CD4-positive, alpha-beta T cell (primary cell): ENCODE results near the gene ZDHHC20. TPM values are rescaled to one million over a fixed set of nuclear protein-coding genes. Genes with fewer than 3 reads are reported as not detected.

Source experiments
- ATAC-seq: fragments of 200-7000 bp; cut with Tn5 transposase; one replicate; pipeline ENCODE4 v1.10.0; 2022; ENCODE audit warnings: mild to moderate bottlenecking; ENCODE audit not compliant: poor library complexity
- CTCF ChIA-PET: fragments of 350-600 bp; sonication (Branson Sonifier 250); formaldehyde crosslinking; loops from one replicate; lab custom pipeline; 2021; ENCODE audit warnings: antibody characterized with exemption, inconsistent platforms; lab: Charles Lee
- POLR2A ChIA-PET: fragments of 350-600 bp; sonication (Branson Sonifier 250); formaldehyde crosslinking; loops from one replicate; lab custom pipeline; 2021; ENCODE audit warnings: antibody characterized with exemption, inconsistent platforms; lab: Charles Lee
- DNase-seq, 14 experiments: peaks; one replicate each; pipeline ENCODE4 v3.0.0-alpha.2; 2013 to 2020; ENCODE audit warnings: mixed read lengths in 2 of 14
- H3K27ac ChIP-seq, 2 donors: one replicate each; pipeline versions ENCODE4 v1.5.1 to v1.7.0; 2013; ENCODE audit warnings: low read length in 2 of 2, low read depth in 1 of 2, mild to moderate bottlenecking in 1 of 2
- H3K27me3 ChIP-seq, 2 experiments: 1 replicate in 1 of 2; 2 replicates in 1 of 2; pipeline versions ENCODE4 v1.6.1 to v1.7.0; 2013; ENCODE audit warnings: low read length in 2 of 2, control low read depth in 1 of 2, mild to moderate bottlenecking in 1 of 2, moderate library complexity in 1 of 2; ENCODE audit not compliant: insufficient read depth in 2 of 2, control insufficient read depth in 1 of 2
- H3K36me3 ChIP-seq: one replicate; pipeline ENCODE4 v1.6.1; 2013; ENCODE audit warnings: low read length, control low read depth; ENCODE audit not compliant: insufficient read depth
- H3K4me1 ChIP-seq: one replicate; pipeline ENCODE4 v1.6.1; 2013; ENCODE audit warnings: low read length, control low read depth; ENCODE audit not compliant: insufficient read depth
- H3K4me3 ChIP-seq: one replicate; pipeline ENCODE4 v1.5.1; 2013; ENCODE audit warnings: mild to moderate bottlenecking, low read length, moderate library complexity
- H3K9me3 ChIP-seq, 2 experiments: 1 replicate in 1 of 2; 2 replicates in 1 of 2; pipeline versions ENCODE4 v1.6.1 to v1.7.0; 2013; ENCODE audit warnings: low read length in 2 of 2, mild to moderate bottlenecking in 2 of 2, control low read depth in 1 of 2, moderate library complexity in 1 of 2; ENCODE audit not compliant: control insufficient read depth in 1 of 2, insufficient read depth in 1 of 2
- H3K27ac Mint-ChIP-seq: one replicate; pipeline ENCODE4 v1.8.0; 2020; ENCODE audit warnings: mixed read lengths
- H3K27me3 Mint-ChIP-seq: one replicate; pipeline ENCODE4 v1.8.0; 2021; ENCODE audit warnings: mixed read lengths
- H3K36me3 Mint-ChIP-seq: one replicate; pipeline ENCODE4 v1.8.0; 2021; ENCODE audit warnings: low read depth, mixed read lengths
- H3K4me1 Mint-ChIP-seq: one replicate; pipeline ENCODE4 v1.8.0; 2021; ENCODE audit warnings: low read depth, mixed read lengths
- H3K4me3 Mint-ChIP-seq: one replicate; pipeline ENCODE4 v1.8.0; 2020; ENCODE audit warnings: mild to moderate bottlenecking, mixed read lengths
- H3K9me3 Mint-ChIP-seq: one replicate; pipeline ENCODE4 v1.8.0; 2020; ENCODE audit warnings: mixed read lengths
- intact Hi-C, 2 experiments: fragments of 100-400 bp; cut with DNase I in 1 of 2; cut with micrococcal nuclease in 1 of 2; formaldehyde crosslinking; loops; one replicate each; pipeline versions ENCODE4 v1.15.1 to v1.9.0; 2023 to 2025; cut with DNase I, micrococcal nuclease
- total RNA-seq, 174 experiments: library from RNA in 2 of 174; stranded (reverse) in 2 of 174; gene quantifications; one replicate each; pipeline ENCODE4 v1.2.3 and lab custom pipeline; 2021 to 2026
- TF ChIP-seq, protein P1 (sequence below): fragments of 200-600 bp; IDR thresholded peaks from one replicate; pipeline ENCODE4 v1.8.0; 2022; ENCODE audit warnings: antibody characterized with exemption, mild to moderate bottlenecking

The ZDHHC20 gene
- total RNA-seq, 2 experiments from 2014 or later: 62.8 to 65.1 TPM

DNA sequence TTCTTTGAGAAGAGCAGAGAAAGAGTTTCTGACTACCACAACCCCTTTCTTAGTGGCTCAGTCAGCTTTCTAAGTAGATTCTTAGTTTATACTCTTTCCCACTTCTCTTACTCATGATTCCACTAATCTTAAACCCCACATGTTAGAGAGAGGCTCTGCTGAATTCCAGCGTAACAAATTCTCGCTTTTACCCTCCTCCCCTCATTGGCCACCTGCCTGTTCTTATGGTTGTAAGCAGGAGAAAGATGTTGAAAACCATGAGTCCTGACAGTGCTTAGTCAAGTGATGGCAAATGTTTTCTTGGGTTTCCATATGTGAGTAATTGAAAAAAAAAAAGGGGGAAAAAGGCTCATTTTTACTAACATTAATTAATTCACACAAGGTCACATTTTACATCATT is 125.9 kb downstream of the ZDHHC20 start:
- TF ChIP-seq, protein P1, sequence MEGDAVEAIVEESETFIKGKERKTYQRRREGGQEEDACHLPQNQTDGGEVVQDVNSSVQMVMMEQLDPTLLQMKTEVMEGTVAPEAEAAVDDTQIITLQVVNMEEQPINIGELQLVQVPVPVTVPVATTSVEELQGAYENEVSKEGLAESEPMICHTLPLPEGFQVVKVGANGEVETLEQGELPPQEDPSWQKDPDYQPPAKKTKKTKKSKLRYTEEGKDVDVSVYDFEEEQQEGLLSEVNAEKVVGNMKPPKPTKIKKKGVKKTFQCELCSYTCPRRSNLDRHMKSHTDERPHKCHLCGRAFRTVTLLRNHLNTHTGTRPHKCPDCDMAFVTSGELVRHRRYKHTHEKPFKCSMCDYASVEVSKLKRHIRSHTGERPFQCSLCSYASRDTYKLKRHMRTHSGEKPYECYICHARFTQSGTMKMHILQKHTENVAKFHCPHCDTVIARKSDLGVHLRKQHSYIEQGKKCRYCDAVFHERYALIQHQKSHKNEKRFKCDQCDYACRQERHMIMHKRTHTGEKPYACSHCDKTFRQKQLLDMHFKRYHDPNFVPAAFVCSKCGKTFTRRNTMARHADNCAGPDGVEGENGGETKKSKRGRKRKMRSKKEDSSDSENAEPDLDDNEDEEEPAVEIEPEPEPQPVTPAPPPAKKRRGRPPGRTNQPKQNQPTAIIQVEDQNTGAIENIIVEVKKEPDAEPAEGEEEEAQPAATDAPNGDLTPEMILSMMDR: no peak
- Histone ChIP-seq H3K4me3 (no peak overlapping the region), H3K36me3 (no peaks in the 10 kb centered on the region), H3K9me3 (peaks cover 0 to 5% of the 10 kb centered on the region in 2 experiments), H3K27ac (no peak overlapping the region), H3K4me1 (peaks cover 12% of the 10 kb centered on the region), H3K27me3 (no peaks in the 10 kb centered on the region)
- no peaks in the 10 kb centered on the region for H3K4me1 Mint-ChIP-seq
- ChIA-PET POLR2A (no interaction called here), CTCF (no interaction called here)
- DNase-seq (no peak), ATAC-seq (no peak)
- no peak overlapping the region for H3K27ac Mint-ChIP-seq
- H3K27me3 Mint-ChIP-seq: no peaks in the 10 kb centered on the region
- no peaks in the 10 kb centered on the region for H3K9me3 Mint-ChIP-seq
- intact Hi-C loops: no loop called here
- H3K4me3 Mint-ChIP-seq: no peak overlapping the region
- no peaks in the 10 kb centered on the region for H3K36me3 Mint-ChIP-seq

DNA sequence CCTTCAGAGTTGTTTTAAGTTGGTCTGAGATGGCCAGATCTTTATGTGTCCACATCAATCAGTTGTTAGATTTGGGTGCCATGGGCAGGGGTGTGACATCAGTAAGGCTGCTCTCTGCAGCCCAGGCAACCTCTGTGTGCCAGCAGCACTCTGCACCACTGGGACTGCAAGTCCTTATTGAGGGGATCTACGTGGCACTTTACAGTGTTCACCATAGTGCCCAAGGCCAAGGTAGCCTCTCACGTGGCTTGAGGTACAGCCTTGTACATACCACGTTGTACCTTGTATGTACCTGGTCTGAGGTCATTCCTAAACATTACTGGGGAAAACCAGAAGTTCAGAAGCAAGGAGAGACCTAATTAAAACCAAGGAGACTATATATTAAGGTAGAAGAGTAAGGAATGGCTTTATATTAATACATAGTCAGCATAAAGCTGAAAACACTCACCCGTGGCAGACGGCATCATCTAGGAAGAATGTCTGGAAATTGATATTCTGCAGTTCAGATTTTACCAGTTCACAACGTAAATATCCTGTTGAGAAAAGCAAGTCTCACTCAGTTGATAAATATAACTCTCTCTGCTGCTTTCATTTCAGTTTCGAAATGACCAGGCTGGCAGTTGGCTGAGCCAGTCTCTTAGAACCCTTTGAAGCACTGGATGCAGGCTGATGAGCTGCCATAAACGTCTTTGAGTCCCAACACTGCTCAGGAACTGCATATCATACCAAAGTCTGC is 128.8 kb downstream of the ZDHHC20 start:
- DNase-seq: peak in 1 of 14 experiments; percentile 16
- ATAC-seq: no peak
- no peak overlapping the region for H3K27ac Mint-ChIP-seq
- intact Hi-C loops: no loop called here
- H3K9me3 Mint-ChIP-seq: no peaks in the 10 kb centered on the region
- Histone ChIP-seq H3K4me3 (no peak overlapping the region), H3K36me3 (no peaks in the 10 kb centered on the region), H3K27me3 (no peaks in the 10 kb centered on the region), H3K4me1 (peaks cover 17% of the 10 kb centered on the region), H3K9me3 (peaks cover 0 to 4% of the 10 kb centered on the region in 2 experiments), H3K27ac (no peak overlapping the region)
- H3K4me1 Mint-ChIP-seq: no peaks in the 10 kb centered on the region
- no peaks in the 10 kb centered on the region for H3K27me3 Mint-ChIP-seq
- TF ChIP-seq, protein P1: no peak
- peaks cover 5% of the 10 kb centered on the region for H3K36me3 Mint-ChIP-seq
- no peak overlapping the region for H3K4me3 Mint-ChIP-seq
- ChIA-PET POLR2A (no interaction called here), CTCF (no interaction called here)

DNA sequence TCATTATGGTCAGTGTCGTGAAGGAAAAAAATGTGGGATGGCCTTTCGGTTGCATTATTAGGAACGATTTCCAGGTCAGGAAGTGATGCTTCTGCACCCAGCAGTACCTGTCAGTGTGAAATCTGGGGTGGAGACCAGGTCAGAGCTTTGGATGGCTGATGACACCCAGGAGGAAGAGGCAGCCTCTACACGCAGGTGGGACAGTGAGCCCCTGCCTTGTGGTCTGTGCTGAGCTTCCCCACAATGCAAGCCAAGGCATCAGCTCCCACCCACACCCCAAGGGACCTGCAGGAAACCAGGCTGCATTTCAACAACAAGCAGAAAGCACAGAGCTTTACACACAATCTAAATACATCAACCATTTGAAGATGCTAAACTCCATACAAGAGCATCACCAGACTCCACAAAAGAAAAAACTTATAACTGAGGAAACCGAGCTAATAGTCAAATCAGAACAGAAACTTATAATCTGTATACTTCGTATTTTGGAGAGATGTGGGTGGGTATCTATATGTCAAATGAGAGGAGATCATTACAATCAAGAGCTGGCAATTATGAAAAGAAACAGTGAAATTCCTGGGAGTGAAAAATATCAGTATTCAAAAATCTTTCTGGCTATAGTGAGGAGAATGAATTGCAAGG is 130.1 kb downstream of the ZDHHC20 start:
- no peak overlapping the region for H3K27ac ChIP-seq
- peaks cover 5% of the 10 kb centered on the region for H3K36me3 Mint-ChIP-seq

More for the DNA sequence above, 130.1 kb downstream of the ZDHHC20 start:
- Mint-ChIP-seq H3K27me3 (no peaks in the 10 kb centered on the region), H3K9me3 (no peaks in the 10 kb centered on the region), H3K4me3 (no peak overlapping the region), H3K4me1 (no peaks in the 10 kb centered on the region), H3K27ac (no peak overlapping the region)
- intact Hi-C loops: no loop called here
- H3K36me3 ChIP-seq: no peaks in the 10 kb centered on the region
- CTCF ChIA-PET: no interaction called here
- TF ChIP-seq, protein P1: no peak
- POLR2A ChIA-PET: interaction anchor here (1.6 kb wide), 1 partner anchor 130 kb away, joined by 4 read pairs; the partner anchor contains the start of gene ZDHHC20
- H3K9me3 ChIP-seq: no peaks in the 10 kb centered on the region
- H3K27me3 ChIP-seq: no peaks in the 10 kb centered on the region
- DNase-seq (no peak), ATAC-seq (no peak)
- H3K4me3 ChIP-seq: no peak overlapping the region
- peaks cover 17% of the 10 kb centered on the region for H3K4me1 ChIP-seq
